ENCODE measurements around the gene OR4K15. TPM values are rescaled to one million over a fixed set of nuclear protein-coding genes. Genes with fewer than 3 reads are reported as not detected.

The OR4K15 gene
- total RNA-seq, 1 experiment from 2014 or later = not detected

DNA sequence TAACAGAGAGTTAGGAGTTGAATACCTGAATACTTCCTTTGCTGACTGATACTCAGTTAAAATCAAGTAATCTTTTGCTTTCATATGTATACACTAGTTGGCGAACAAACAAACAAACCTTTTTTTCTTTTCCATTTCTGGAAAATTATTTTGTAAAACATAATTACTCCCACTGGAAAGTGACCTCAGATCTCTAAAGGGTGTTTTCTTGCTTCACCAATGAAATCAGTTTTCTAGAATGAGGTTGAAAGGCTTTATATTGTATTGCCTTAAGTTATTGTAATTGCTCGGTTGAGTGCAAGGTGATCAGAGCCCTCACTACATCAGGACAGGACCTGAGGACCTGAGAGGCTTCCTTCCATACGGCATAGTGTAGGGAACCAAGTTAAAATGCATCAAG, 44.8 kb upstream of the OR4K15 start, which contains the start of gene OR4K1:
Gene OR4K1 (plus strand): TSS at position 301 of the 400 bp plus-strand sequence. CDS start 4,750 bp downstream, outside the sequence.
- H3K4me2 ChIP-seq (ENCODE audit: low read length) = no peak within 1 kb of the TSS
- ChIA-PET CTCF (no interaction called here), RAD21 (ENCODE audit: low non-redundant PET in 1 of 2, low total read pairs in 2 of 2, uncharacterized antibody in 2 of 2, unreplicated experiment in 2 of 2) (no interaction called here), POLR2A (no interaction called here)
- no peak within 1 kb of the TSS for H2AFZ ChIP-seq (ENCODE audit: low read depth, low read length, poor library complexity, severe bottlenecking)
- no peak within 1 kb of the TSS for H3K27ac ChIP-seq (ENCODE audit: low read depth, low read length)
- peaks cover 23 to 37% of the 10 kb centered on the region in 2 experiments for H3K9me3 ChIP-seq (ENCODE audit: control insufficient read depth in 1 of 2, insufficient read depth in 1 of 2, low read depth in 1 of 2, low read length in 2 of 2)
- intact Hi-C loops (cut with micrococcal nuclease) = loop anchor here (10.0 kb wide), 1 partner anchor 46 kb away; no protein-coding TSS in a partner anchor
- H3K36me3 ChIP-seq (ENCODE audit: control insufficient read depth in 1 of 2, insufficient read depth in 2 of 2, low read length in 2 of 2) = no peaks in the 10 kb centered on the region
- H4K20me1 ChIP-seq (ENCODE audit: insufficient read depth) = no peaks in the 10 kb centered on the region
- H3K79me2 ChIP-seq (ENCODE audit: insufficient read depth, low read length) = no peaks in the 10 kb centered on the region
- H3K4me3 ChIP-seq (replicated peaks in 1 of 2; ENCODE audit: low read depth in 1 of 2, low read length in 2 of 2) = no peak within 1 kb of the TSS
- BruUV-seq (replicated peaks) = no TSS peak
- ATAC-seq (no peak), DNase-seq (ENCODE audit: low read depth, low spot score) (no peak)
- no peaks in the 10 kb centered on the region for H3K27me3 ChIP-seq (ENCODE audit: insufficient read depth, low read length)
- TF ChIP-seq REST (IDR thresholded peaks at IDR 0.05; ENCODE audit: low read depth) (no peak), CBX3 (IDR thresholded peaks at IDR 0.05; ENCODE audit: low read depth) (no peak), CEBPB (IDR thresholded peaks at IDR 0.05; ENCODE audit: low read depth) (no peak), YY1 (IDR thresholded peaks at IDR 0.05; ENCODE audit: extremely low read depth, insufficient replicate concordance, low read depth, low read length) (no peak), SP1 (IDR thresholded peaks at IDR 0.05; ENCODE audit: low read depth) (no peak)
- TF ChIP-seq, protein P1, sequence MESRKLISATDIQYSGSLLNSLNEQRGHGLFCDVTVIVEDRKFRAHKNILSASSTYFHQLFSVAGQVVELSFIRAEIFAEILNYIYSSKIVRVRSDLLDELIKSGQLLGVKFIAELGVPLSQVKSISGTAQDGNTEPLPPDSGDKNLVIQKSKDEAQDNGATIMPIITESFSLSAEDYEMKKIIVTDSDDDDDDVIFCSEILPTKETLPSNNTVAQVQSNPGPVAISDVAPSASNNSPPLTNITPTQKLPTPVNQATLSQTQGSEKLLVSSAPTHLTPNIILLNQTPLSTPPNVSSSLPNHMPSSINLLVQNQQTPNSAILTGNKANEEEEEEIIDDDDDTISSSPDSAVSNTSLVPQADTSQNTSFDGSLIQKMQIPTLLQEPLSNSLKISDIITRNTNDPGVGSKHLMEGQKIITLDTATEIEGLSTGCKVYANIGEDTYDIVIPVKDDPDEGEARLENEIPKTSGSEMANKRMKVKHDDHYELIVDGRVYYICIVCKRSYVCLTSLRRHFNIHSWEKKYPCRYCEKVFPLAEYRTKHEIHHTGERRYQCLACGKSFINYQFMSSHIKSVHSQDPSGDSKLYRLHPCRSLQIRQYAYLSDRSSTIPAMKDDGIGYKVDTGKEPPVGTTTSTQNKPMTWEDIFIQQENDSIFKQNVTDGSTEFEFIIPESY (IDR thresholded peaks at IDR 0.05; ENCODE audit: extremely low read depth, insufficient replicate concordance, low read length) = no peak
- H3K4me1 ChIP-seq (ENCODE audit: control insufficient read depth in 1 of 2, insufficient read depth in 2 of 2, low read length in 2 of 2) = no peaks in the 10 kb centered on the region
- no peaks in the 10 kb centered on the region for H3K9me2 ChIP-seq (ENCODE audit: insufficient read depth)
- no peak within 1 kb of the TSS for H3K9ac ChIP-seq (ENCODE audit: low read length)
